DOHH2 (cell line): ENCODE measurements around the gene TMEM253.

Experiments
- EZH2phosphoT487 ChIP-seq: fragments of 200-600 bp; sonication (generic); IDR thresholded peaks from 2 replicates; pipeline ENCODE4 v1.6.1; 2017; ENCODE audit warnings: borderline replicate concordance, mild to moderate bottlenecking, antibody characterized with exemption, low read length, moderate library complexity, mixed read lengths
- TF ChIP-seq, protein P1 (sequence below): fragments of 200-600 bp; sonication (generic); IDR thresholded peaks from one replicate; pipeline ENCODE4 v1.5.1; 2014; ENCODE audit warnings: antibody characterized with exemption, mild to moderate bottlenecking, low read depth, low read length; ENCODE audit not compliant: poor library complexity, severe bottlenecking

GRCh38 chr14:21120686-21121085, 19.8 kb downstream of the TMEM253 start:
- TF ChIP-seq, protein P1, sequence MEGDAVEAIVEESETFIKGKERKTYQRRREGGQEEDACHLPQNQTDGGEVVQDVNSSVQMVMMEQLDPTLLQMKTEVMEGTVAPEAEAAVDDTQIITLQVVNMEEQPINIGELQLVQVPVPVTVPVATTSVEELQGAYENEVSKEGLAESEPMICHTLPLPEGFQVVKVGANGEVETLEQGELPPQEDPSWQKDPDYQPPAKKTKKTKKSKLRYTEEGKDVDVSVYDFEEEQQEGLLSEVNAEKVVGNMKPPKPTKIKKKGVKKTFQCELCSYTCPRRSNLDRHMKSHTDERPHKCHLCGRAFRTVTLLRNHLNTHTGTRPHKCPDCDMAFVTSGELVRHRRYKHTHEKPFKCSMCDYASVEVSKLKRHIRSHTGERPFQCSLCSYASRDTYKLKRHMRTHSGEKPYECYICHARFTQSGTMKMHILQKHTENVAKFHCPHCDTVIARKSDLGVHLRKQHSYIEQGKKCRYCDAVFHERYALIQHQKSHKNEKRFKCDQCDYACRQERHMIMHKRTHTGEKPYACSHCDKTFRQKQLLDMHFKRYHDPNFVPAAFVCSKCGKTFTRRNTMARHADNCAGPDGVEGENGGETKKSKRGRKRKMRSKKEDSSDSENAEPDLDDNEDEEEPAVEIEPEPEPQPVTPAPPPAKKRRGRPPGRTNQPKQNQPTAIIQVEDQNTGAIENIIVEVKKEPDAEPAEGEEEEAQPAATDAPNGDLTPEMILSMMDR = no peak
- no peak for TF ChIP-seq EZH2phosphoT487
